ENCODE results near the gene PARD3B.

GRCh38 chr2:204663816-204664425 is 118.6 kb downstream of the PARD3B start:
- TF ChIP-seq CTCF (IDR thresholded peaks at IDR 0.05): no peak
- no peak for TF ChIP-seq POLR2A (IDR thresholded peaks at IDR 0.05)
- TF ChIP-seq EP300 (IDR thresholded peaks at IDR 0.05; ENCODE audit: low read depth): no peak
- TF ChIP-seq POLR2AphosphoS5 (IDR thresholded peaks at IDR 0.05): no peak

All from transverse colon (tissue), 4 donors.